Fibroblast of upper back skin (primary cell): ENCODE results near the gene SDC1.

Experiments used
- DNase-seq: peaks from one replicate; pipeline ENCODE4 v3.0.0-alpha.2; 2013

The SDC1 gene

DNA sequence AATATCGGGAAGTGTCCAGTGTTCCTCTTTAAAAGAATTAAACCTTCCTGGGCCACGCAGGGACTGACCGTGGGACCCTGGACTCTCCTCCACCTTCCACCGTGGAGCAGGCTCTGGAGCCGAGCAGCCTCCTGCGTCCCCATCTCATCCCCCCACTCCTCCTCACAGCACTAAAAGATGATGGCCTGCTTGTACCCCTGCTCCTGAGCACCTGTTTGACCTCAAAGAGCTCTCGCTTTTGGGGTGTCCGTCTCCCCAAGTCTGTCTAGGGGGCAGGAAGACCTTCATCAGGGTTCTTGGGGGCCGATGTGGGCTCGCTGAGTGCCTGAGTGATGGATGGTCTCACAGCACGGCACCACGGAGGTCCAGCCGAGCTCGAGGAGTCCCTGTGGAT, 1.2 kb upstream of the SDC1 start:
- no peak for DNase-seq

DNA sequence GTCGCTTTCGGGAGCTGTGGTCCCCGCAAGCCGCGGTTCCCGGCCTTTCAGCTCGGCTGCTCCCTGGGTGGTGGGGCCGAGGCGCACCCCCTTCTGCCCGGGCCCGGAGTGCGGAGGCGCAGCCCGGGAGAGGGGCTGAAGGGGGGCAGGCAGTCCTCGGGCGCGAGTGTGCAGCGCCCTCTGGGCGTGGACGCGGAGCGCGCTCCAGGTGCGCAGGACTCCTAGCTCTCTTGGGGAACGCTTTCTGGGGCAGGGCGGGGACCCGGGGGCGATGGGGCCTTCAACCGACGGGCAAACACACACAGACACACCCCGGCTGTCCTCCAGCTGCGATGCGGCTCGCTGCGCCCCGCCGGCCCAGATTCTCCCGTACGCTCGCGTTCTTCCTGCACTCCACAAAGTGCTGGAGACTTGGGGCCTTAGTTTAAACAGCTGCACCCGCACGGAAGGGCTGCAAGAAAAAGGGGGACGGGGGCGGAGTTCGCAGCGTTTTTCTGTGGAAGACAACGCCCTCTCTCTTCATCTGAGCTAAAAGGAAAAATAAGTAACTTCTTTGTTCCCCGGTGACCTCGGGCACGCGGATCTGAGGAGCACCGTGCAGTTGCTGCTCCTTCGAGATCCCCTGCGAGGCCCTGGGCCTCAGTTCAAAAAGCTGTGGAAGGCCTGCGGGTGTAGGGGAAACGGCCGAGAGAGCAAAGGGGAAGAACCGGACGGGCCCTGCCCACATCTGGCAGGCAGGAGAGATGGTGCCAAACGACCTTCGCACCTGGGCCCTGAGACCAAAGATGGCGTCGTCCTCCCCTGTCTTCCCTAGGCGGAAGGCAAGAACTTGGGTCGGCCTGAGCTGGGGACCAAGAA, 593 bp upstream of the SDC1 start:
- peak; percentile 50 for DNase-seq

DNA sequence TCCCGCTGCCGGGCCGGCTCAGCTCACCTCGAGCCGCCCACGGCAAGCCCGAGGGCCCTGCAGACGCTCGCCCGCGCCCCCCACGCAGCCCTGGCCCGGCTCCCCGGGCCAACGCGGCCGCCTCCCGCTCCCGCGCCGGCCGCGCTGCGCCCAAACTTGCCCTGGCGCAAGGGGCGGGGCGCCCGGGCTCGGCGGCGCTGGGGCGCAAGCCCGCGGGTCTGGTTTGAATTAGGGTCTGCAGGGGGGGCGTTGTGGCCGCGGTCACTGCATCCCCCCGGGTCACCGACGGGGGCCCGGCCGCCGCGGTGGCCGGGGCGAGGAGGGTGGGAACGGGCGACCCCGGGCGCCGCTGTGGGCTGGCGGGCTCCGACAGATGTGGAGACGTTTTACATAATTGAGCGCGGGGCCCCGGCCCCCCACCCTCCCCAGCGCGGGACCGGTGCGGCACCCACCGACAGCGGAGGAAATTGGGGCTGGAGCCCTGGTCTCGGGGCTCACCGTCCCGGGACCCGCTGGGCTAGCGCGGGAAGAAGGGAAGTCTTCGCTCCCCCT, 690 bp downstream of the SDC1 start:
- no peak for DNase-seq

DNA sequence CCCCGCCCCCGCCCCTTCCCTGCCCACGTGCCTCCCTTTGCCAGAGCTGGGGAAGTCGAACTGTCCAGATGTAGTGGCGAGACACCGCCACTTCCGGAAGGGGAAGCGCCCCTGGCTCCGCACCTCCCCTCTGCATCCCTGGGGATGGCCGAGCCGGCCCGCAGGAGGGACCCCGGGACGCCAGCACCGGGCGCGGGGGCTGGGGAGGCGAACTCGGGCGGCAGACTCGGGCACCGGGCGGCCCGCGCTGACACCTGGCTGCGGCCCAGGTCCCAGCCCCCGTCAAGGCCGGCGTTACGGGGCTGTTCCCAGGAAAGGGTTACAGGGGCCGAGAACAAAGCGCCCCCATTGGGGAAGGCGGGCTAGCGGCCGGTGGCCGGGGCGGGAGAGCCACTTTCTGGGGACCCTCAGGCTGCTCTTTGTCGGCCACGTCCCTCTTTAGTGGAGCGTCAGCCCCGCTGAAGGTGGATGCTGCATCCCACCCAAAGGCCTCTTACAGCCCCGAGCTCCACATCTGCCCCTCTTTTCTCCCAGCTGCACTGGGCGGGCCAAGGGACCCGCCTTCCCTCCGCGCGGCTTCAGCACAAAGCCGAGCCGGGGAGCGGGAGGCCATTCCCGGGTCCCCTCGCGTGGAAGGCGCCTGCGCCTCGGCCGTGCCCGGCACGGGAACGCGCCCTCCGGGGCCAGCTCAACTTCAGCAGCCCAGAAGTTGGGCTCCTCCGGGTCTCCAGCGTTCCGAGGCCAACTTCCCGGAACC, 1.3 kb downstream of the SDC1 start:
- peak; percentile 39 for DNase-seq

DNA sequence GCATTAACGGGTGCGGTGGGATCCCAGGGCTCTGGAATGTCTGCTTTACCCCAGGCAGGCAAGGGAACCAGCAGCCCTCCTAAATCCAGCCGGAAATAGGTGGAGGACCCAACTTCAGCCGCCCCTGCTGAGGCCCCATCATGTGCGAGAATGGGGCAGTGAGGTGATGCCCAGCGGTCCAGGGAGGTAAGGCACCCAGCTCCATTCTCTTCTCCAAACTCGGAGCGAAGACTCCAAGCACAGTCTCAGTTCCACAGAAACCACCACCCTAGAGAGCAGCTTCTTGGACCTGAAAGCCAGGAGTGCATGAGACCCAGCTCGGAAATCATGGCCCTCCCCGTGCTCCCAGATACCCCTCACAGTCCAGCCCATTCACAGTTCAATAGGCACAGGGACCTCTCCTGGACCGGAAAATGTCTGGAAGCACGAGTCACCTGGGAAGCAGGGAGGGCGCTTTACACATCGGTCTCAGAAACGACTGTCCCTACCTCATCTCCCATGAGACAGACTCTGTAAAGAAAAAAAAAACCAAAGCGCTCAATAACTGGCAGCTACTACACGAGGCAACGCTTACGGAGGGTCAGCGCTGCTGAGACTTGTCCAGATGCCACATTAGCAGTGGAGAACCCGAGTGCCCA, 2.0 kb downstream of the SDC1 start:
- DNase-seq, result no peak

DNA sequence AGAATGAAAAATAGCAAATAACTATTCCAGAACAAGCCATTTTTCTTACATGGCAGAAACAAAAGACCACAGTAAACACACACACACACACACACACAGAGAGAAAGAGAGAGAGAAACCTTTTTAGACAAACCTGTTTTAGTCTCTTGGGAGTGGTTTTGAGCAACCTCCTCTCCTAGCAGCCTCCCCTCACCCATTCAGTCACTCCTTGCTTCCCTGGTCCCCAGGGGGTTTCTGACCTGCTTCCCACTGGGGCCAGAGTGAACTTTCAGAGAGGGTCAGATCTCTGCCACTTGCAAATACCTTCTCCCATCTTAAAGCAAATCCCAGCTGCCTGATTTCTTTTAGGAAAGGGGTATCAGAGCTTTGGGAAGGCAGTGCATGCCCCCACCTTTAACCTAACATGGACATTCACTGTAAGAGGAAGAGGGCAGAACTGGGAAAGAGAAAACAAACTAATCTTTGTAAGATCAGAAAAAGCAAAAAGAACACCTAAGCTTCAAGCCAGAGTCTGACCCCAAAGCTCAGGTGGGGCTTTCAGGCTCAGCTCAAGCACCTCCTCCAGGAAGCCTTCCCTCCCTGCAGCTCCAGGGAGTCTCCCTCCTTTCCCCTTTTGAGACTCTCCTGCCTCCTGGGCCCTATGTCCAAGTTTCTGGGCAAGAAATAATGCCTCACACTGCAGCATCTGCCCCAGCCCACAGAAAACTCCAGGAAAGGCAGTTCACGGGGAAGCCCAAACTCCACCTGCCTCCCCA, 2.7 kb downstream of the SDC1 start:
- DNase-seq, result no peak

DNA sequence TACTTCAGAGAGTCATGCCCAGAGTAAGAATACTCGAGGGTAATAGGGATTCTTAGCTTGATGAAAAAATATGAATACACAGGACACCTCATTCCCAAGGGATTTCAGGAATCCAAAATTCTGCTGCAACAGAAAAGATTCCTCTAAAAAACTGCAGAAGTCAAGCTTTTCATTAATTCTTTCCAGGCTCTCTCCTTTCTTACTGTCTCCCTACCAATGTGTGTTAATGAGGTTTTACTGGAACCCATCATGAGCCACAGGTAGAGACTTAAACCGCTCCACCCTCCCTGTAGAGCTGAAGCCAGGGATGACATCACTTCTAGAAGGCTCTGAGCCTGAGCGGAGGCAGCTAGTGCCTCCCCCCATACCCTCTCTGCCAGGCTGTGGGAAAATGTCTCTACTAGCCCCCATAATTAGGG, 3.4 kb downstream of the SDC1 start:
- peak; percentile 94 for DNase-seq

DNA sequence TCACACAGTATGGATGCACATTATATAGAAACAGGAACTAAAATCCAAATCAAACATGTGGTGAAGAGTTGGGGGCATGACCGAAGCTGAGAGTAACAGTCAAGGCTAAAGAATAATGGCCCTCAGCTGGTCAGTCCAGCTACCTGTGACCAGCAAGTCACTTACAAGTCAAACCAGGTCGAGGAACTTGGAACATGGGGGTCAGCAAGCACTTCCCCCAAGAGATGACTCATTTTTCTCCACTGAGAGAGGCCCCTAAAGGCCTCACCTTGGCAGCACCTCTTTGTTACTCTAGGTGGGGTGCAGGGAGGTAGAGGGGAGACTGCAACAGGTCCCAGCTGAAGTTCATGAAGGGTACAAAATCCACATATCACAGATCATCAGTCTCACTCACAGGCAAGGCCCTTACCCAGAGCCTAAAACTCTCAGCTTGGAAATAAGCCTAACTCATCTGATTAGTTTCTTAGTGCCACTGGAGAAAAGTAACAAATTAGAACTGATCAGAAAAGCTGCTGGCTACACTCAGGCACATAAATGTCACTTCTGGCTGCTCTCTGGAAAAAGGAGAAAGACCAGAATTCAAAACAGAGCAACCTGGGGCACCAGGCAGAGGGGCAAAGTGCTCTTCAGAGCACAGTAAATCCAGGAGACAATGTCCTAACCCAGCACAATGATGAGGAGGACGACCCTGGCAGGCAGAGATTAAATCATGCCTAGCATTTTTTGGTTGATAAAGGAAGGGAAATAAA, 4.0 kb downstream of the SDC1 start:
- no peak for DNase-seq

DNA sequence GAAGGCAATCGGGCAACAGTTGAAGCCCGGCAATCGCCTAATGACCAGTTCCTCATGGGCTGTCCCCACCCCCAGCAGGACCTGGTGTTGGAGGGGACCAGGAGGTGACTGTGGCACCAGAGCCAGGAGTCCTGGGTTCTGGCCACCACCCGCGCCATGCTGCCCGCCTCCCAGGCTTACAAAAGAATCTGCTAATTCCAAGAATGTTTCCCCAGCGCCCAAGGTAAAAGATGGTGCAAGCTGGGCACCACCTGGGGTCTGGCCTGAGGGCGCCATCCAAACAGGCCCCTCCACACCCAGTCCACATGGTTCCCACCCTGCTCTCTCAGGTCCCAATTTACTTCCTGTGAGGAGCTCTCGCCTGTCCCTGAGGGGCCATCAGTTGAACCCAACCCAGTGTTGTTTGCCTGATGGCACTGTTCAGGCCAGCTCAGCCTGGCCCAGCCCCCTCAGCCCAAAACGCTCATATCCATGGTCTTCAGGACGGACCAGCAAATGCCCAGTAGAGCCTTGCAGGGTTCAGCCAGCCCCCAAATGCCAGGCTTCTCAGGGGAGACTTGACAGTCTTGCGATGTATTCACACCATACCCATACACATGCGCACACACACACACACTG, 5.1 kb downstream of the SDC1 start:
- DNase-seq, result no peak

DNA sequence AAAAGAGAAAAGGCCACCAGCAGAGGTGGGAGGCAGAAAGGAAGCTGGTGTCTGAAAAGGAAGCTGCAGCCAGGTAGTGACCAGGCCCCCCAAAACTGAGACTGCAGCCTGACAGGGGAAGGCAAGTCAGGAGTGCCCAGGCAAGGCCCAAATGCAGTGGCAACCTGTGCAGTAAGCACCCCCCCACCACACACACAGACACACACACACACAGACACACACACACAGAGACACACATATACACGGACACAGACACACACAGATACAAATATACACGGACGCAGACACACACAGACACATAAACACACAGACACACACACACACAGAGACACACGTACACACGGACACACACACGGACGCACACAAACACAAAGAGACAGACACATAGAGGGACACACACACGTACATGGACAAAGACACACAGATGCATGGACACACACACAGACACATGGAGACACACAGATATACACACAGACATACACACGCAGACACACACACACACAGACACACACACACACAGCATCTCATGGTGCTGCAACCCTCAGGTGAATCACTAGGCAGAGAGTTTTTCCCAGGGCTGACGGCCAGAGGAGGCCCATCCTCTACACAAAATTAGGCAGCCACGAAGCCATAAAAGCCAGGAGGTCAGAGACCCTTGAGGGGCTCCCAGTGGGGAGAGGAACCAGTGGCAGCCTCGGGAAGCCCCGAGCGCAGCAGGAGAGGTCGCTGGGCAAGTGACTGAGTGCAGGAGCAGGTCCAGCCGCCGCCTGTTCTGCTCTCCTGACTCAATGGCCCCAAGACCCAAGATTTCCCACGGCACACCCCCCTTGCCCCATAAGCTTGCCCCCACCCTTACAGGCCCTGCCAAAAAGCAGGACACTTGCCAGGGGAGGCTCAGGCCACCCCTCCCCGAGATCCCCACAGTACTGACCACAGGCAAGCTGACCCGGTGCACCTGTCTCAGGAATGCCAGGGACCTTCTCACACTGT, 6.3 kb downstream of the SDC1 start:
- DNase-seq, result no peak

DNA sequence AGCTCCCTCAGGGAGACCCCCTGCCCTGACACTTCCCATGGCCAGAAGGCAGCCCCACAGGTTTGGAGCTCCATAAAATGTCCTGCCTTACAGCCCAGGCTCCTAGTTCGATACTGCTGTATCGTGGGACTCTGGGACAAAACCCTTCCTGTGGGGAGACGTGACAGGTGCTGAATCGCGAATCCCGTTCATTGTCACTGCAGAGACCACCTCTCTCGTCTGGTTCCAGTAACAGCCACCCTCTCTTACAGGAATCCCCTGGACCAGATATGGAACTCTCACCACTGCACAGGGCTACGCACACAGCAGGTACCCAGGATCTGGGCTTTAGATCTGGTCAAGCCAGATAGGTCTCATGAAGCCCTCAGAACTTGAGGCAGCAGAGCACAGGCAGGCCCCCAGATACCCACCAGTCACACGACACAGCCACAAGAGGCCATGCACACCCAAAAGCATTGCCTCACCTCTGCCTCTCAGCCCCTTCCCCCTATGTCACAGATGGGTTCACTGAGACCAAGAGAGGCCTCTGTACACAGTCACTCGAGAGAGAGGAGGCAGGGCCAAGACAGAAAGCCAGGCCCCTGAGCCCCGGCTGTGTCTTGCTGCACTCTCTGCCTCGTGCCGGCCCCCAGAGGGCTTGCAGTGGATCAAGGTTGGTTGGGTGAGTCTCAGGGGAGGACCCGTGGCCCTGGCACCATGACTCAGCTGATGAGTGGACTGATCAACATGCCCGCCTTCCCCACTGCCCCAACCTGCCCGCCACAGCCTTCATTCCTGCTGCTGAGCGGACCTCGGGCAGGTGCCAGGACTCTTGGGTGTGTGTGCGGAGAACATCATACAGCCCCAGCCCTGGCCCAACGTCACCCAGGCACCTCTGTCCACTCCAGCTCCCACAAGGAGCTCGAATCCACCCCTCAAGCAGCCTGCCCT, 7.6 kb downstream of the SDC1 start:
- DNase-seq, result no peak

DNA sequence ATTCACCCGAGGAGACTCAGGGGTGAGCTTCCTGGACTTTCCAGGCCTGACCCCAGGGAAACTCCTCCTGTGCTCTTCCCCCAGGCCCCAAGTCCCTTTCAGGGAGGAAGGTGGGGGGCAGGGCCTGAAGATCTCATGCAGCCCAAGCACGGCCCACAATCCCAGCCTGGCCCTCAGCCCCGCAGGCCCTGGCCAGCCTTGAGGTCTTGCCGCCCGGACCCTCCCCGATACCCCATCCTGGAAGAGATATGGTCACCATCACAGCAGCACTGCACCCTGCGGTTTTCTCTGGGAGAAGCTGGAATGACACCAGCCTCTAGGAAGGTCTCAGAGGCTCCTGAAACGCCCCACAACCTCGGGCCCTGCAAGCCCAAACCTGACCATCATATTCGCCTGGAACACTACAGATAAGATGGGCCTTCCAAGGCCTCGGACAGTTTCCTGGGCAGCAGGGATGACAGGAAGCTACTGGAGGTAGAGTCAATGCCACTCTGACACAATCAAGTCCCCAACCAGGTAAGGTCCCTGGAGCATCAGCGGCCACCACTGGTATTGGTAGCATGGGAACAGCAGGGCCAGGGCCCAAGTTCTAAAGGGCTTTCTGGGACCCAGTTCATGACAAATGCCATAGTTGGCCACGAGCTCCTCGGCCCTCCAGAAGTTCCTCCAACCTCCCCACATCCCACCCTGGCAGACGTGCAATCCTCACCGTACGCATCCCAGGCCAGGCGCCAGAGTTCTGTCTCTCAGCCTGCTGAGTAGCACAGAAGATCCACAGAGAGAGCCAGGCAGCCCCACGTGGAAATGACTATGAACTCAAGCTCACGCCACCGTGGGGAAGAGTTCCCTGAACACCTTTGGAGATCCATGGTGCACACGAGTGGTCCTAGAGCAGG, 8.6 kb downstream of the SDC1 start:
- DNase-seq, result no peak

DNA sequence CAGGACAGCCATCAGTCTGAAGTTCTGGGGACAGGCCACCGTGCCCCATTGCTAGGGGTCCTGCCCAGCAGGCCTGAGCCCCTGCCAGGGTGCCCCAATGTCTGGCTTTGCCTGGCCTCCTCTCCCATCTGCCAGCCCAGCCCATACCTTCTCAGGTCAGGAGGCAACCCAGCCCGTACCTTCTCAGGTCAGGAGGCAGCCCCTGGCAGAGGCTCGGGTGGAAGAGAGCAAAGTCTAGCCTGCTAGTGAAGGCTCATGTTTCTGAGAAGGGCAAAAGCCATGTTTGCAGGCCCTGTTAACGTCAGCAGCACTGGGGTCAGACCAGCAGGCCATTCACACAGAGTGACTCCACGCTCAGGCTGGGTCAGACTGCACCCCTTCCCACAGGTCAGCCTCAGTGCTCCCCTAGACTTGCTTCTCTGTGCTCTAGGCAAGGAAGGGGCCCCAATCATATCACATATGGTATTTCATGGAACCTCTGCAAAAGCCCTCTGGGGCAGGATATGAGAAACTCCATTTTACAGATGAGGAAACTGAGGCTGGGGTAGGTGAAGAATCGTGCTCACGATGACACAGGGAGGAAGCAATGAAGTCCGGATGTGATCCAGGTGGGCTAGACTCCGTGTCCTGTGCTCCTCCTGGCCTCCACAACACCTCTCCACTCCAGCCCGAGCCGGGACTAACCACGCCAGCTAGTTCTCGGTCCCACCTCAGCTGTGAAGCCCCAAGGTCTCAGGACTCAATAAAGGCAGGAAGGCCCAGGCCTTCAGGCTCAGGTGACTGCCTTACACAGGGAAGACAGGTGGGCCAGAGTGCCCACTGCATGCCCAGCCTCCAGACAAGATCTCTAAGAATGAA, 9.5 kb downstream of the SDC1 start:
- no peak for DNase-seq

DNA sequence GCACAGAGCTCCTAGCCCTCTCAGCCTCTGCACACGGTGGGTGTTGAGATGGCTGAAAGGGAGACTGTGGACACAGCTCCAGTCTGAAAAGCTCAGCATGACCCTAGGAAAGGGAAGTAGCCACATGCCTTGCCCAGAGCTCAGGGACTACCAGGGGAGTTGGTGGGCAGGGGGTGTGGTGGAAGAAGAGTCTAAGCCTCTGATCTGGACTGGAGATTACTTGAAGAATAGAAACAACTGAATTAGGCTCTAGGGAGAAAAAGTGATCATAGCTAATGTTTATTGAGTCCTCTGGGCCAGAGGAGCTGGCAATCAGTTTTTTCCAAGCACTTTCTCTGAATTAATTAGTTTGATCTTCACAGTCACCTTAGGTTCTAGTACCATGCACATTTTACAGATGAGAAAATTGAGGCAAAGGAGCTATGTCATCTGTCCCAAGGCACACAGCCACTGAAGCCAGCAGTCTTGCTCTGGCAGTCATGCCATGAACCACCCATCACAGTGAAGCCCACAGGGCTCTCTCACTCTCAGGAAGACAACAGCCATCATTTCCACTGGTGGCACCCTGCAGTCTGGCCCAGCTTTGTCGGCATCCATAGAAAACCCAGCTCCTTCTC, 10.3 kb downstream of the SDC1 start:
- no peak for DNase-seq

DNA sequence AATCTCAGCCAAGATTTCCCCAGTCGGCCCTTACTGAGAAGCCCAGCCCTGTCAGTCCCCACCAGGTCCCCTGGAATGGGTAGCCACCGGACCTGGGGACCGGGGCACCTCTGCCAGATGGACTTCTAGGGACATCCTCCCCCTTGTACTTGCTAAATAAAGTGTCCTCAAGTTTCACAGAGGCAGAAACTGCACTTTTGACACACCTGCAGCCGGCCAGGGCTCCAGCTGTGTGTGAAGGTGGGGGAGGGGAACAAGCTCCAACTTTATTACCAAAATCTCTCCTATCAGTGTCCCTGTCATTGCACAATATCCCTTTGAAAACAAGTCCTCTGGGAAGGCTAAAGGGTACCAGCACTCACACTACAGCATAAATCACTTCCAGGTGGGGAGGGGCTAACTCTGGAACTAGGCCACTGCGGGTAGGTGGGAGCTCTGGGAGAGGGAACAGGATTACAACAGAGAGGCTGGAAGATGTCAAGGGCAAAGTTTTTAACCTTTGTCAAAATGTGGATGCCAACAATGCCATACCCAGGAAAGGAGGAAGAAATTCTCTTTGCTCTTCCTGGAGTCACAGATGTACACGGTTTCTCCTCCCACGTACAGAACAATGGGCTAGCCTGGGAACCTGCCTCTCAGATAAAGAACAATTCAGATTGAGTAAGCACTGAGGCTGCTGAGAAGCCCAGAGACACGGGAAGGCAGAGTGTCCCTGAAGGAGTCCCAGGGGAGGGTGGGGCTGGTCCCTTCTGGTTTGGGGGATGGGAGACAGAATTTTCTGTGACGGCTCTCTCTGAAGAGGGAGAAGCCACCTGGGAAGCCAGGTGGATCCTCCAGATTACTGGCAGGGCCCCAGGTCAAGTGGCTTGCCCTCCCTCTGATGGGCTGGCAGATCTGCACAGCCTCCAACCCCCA, 11.0 kb downstream of the SDC1 start:
- no peak for DNase-seq
